SHP77 treated with DMSO at 0.1 percent for 48 hours (cell line): ENCODE measurements around the gene PPP4C.
"Not testable (repeated sequence)": the region's sequence is repeated elsewhere in the genome, so short reads cannot be mapped to it uniquely, and the experiment has no call there.

Experiments used
- DNase-seq: peaks from one replicate; lab custom pipeline; 2025; lab: John Stamatoyannopoulos, UW

The PPP4C gene

GRCh38 chr16:30075503-30076275, at the start of gene PPP4C:
Gene PPP4C (plus strand): TSS chr16:30075994. CDS start chr16:30076378, 384 bp downstream.
- peak; percentile 85 for DNase-seq

- no peak for DNase-seq
Measured at GRCh38 chr16:30026449-30026848, 49.3 kb upstream of the PPP4C start.

- DNase-seq = no peak
Measured at GRCh38 chr16:30027588-30028437, 48.0 kb upstream of the PPP4C start.

GRCh38 chr16:30028438-30029076, 47.2 kb upstream of the PPP4C start:
- no peak for DNase-seq

GRCh38 chr16:30030011-30030685, 45.6 kb upstream of the PPP4C start:
- no peak for DNase-seq

- no peak for DNase-seq
Measured at GRCh38 chr16:30030841-30031413, 44.9 kb upstream of the PPP4C start, which contains the start of gene TLCD3B. Gene TLCD3B (minus strand): TSS chr16:30031271. CDS start chr16:30030527, 744 bp downstream.

- DNase-seq = no peak
Measured at GRCh38 chr16:30031477-30031918, 44.3 kb upstream of the PPP4C start.

GRCh38 chr16:30032083-30032819, 43.5 kb upstream of the PPP4C start:
- DNase-seq = peak; percentile 66

- no peak for DNase-seq
Measured at GRCh38 chr16:30033270-30033669, 42.5 kb upstream of the PPP4C start.

- no peak for DNase-seq
Measured at GRCh38 chr16:30040221-30040620, 35.6 kb upstream of the PPP4C start.

- DNase-seq = not testable (repeated sequence)
Measured at GRCh38 chr16:30040690-30041089, 35.1 kb upstream of the PPP4C start.

GRCh38 chr16:30041841-30042240, 34.0 kb upstream of the PPP4C start:
- DNase-seq = no peak

- DNase-seq = no peak
Measured at GRCh38 chr16:30046178-30046577, 29.6 kb upstream of the PPP4C start.

GRCh38 chr16:30046588-30046987, 29.2 kb upstream of the PPP4C start:
- DNase-seq = no peak

GRCh38 chr16:30049871-30050270, 25.9 kb upstream of the PPP4C start:
- no peak for DNase-seq

GRCh38 chr16:30051518-30051917, 24.3 kb upstream of the PPP4C start:
- no peak for DNase-seq

GRCh38 chr16:30052671-30053372, 23.0 kb upstream of the PPP4C start:
- DNase-seq = peak; percentile 95

GRCh38 chr16:30053376-30054015, 22.3 kb upstream of the PPP4C start:
- no peak for DNase-seq

GRCh38 chr16:30054451-30054850, 21.3 kb upstream of the PPP4C start:
- DNase-seq = no peak
